ENCODE data around the gene ARMC8. TPM values are rescaled to one million over a fixed set of nuclear protein-coding genes. Genes with fewer than 3 reads are reported as not detected.

ARMC8 gene
- total and polyA plus RNA-seq, 4 donors: 48.4 to 84.3 (median 55.2) TPM

DNA sequence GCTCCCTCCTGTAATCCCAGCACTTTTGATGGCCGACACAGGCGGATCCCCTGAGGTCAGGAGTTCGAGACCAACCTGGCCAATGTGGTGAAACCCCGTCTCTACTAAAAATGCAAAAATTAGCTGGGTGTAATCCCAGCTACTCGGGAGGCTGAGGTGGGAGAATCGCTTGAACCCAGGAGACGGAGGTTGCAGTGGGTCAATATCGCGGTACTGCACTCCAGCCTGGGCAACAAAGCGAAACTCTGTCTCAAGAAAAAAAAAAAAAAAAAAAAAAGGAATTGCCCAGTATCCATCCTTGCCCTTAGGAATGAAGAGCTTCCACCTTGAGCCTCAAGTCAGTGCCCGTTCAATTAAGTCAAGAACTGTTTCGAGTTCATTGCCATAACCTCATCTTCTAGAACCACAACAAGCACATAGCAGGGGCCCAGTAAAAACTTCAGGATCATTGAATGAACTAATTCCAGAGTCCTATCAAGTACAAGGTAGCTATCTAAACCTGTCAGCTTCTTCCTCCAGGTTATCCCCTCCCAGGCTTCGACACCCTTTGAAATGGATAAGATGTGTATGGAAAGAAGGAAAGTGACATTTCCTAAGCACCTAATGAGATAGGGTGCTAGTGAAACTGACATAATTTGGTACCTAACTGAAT, 13.2 kb upstream of the ARMC8 start:
- WGBS (ENCODE audit: insufficient coverage): 71% methylated on average over 11 of the region's 13 CpGs
- peak overlapping the region; percentile 85 for H3K4me3 ChIP-seq (ENCODE audit: low read depth, low read length)
- no peaks in the 10 kb centered on the region for H3K9me3 ChIP-seq (ENCODE audit: control insufficient read depth, insufficient read depth, low read length)
- H3K27me3 ChIP-seq (ENCODE audit: control insufficient read depth, insufficient read depth, low read length): no peaks in the 10 kb centered on the region
- H3K27ac ChIP-seq (ENCODE audit: low read depth, low read length): peak overlapping the region; percentile 72
- peaks cover 11% of the 10 kb centered on the region for H3K4me1 ChIP-seq (ENCODE audit: control insufficient read depth, insufficient read depth, low read length)
- no peak for DNase-seq (ENCODE audit: low read depth in 4 of 6, low spot score in 6 of 6)
- H3K36me3 ChIP-seq (ENCODE audit: control insufficient read depth, insufficient read depth, low read length): peaks cover 8% of the 10 kb centered on the region

DNA sequence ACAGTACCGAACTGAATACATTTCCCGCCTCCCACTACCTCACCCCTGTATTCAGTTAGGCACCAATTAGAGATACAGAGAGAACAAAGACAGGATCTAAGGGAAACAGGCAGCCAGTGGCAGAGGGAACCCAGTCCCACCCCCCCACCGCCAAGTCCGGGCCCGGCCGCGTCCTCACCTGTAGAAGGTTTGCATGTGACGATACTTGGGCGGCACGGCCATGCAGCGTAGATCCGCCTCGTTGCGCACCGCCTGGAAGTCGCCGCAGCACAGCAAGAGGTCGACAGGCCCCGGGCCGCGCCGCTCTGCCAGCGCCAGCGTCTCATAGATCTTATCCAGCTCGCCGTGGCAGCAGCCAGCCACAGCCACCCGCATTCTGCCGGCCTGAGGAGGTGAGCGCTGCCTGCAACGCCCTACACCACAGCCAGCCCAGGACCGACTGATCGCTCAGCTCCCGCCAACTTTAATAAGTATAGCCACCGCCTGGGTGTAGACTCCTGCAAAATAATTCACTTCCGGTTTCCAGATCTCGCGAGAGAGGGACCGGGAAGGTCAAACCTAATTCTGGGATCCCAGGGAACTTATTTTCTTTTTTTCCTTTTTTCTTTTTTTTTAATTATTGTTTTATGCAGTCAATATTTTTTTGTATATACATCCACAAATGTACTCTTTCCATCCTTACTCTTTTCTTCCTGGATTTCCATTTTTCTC, 12.5 kb upstream of the ARMC8 start, which contains the start of gene DBR1:
DBR1 (minus strand) TSS at position 501 of the 711 bp plus-strand sequence; CDS start at position 375, 126 bp downstream.
- Histone ChIP-seq H3K9me3 (ENCODE audit: control insufficient read depth, insufficient read depth, low read length) (no peaks in the 10 kb centered on the region), H3K4me3 (ENCODE audit: low read depth, low read length) (peak within 1 kb of the TSS; percentile 85), H3K4me1 (ENCODE audit: control insufficient read depth, insufficient read depth, low read length) (peaks cover 11% of the 10 kb centered on the region), H3K27me3 (ENCODE audit: control insufficient read depth, insufficient read depth, low read length) (no peaks in the 10 kb centered on the region), H3K36me3 (ENCODE audit: control insufficient read depth, insufficient read depth, low read length) (peaks cover 7% of the 10 kb centered on the region), H3K27ac (ENCODE audit: low read depth, low read length) (peak within 1 kb of the TSS; percentile 72)
- WGBS (ENCODE audit: insufficient coverage): 0% methylated on average over 32 of the region's 38 CpGs
- DNase-seq (ENCODE audit: low read depth in 4 of 6, low spot score in 6 of 6): peak; percentile 72 to 96 (median 85)

DNA sequence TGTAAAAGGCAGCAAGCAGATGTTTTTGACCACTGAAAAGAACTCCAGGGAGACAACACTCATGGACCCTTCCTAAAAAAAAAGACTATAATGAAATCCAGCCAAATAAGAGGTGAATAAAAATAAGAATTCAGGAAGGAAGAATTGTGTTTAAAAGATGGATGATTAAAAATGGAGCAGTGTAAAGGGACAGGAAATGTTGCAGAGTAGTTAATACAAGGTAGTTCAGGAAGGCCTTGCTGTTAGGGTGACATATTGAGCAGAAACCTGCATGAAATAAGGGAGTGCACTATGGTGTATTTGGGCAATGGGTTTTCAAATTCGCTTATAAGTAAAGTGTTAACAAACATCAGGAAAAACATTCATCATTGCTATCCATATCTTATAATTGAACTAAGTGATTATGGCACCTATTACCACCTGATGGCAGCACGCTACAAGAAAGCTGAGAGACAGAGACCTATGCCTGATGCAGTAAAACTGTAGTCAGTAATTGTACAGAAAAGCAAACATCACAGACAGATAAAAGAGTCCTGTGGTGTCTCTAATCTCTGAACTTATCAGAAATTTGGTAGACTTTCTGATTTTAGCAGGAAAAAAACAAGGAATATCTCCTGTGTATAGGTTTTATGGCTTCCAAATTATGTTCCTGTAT, 6.6 kb upstream of the ARMC8 start:
- peaks cover 14% of the 10 kb centered on the region for H3K27me3 ChIP-seq (ENCODE audit: control insufficient read depth, insufficient read depth, low read length)
- WGBS (ENCODE audit: insufficient coverage): no CpG with 5 or more reads among the region's 2 CpGs
- H3K36me3 ChIP-seq (ENCODE audit: control insufficient read depth, insufficient read depth, low read length): no peaks in the 10 kb centered on the region
- no peaks in the 10 kb centered on the region for H3K9me3 ChIP-seq (ENCODE audit: control insufficient read depth, insufficient read depth, low read length)
- DNase-seq (ENCODE audit: low read depth in 4 of 6, low spot score in 6 of 6): peak in 2 of 6 donors; percentile 46 to 78
- H3K4me3 ChIP-seq (ENCODE audit: low read depth, low read length): no peak overlapping the region
- no peak overlapping the region for H3K27ac ChIP-seq (ENCODE audit: low read depth, low read length)
- no peaks in the 10 kb centered on the region for H3K4me1 ChIP-seq (ENCODE audit: control insufficient read depth, insufficient read depth, low read length)

DNA sequence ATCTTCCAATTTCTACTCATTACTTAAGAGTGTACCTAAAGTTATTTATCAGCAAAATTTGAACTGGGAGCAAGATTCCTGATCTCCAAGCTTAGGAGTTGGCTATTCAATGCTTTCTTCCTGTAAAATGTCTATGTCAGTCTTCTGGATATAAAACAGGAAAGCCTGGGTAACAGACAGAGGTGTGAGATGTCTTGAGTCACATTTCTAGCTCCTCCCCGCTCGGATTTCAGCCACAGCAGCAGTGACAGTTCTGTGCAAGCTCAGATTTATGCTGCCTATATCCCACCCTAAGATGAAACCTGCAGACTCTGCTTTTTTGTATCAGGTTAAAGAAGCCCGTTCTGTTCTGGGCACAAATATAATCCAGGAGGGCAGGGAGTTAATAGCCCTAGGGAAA, 2.1 kb upstream of the ARMC8 start:
- no peaks in the 10 kb centered on the region for H3K9me3 ChIP-seq (ENCODE audit: control insufficient read depth, insufficient read depth, low read length)
- WGBS (ENCODE audit: insufficient coverage): 42% methylated on average over 2 of the region's 3 CpGs
- no peak overlapping the region for H3K27ac ChIP-seq (ENCODE audit: low read depth, low read length)
- no peaks in the 10 kb centered on the region for H3K4me1 ChIP-seq (ENCODE audit: control insufficient read depth, insufficient read depth, low read length)
- DNase-seq (ENCODE audit: low read depth in 4 of 6, low spot score in 6 of 6): no peak
- H3K4me3 ChIP-seq (ENCODE audit: low read depth, low read length): no peak overlapping the region
- no peaks in the 10 kb centered on the region for H3K36me3 ChIP-seq (ENCODE audit: control insufficient read depth, insufficient read depth, low read length)
- peaks cover 19% of the 10 kb centered on the region for H3K27me3 ChIP-seq (ENCODE audit: control insufficient read depth, insufficient read depth, low read length)

DNA sequence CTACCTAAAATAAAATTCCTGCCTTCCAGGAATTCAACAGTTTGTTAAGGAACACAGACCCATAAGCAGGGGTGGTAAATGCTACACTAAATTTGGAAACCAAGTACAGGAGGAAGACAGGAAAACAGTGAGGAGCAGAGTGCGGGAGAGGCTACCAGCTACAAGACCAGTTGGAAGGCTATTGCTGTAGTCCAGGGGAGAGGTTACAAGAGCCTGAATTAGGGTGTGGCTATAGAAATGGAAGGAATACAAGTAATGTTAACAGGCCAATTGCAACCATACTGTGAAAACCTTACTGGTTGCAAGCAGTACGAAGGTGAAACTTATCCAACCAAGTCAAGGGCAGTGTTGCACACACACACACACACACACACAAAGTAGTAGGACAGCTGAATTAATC, 880 bp upstream of the ARMC8 start:
- Histone ChIP-seq H3K9me3 (ENCODE audit: control insufficient read depth, insufficient read depth, low read length) (no peaks in the 10 kb centered on the region), H3K36me3 (ENCODE audit: control insufficient read depth, insufficient read depth, low read length) (no peaks in the 10 kb centered on the region), H3K4me3 (ENCODE audit: low read depth, low read length) (no peak overlapping the region), H3K27ac (ENCODE audit: low read depth, low read length) (no peak overlapping the region), H3K27me3 (ENCODE audit: control insufficient read depth, insufficient read depth, low read length) (peaks cover 19% of the 10 kb centered on the region), H3K4me1 (ENCODE audit: control insufficient read depth, insufficient read depth, low read length) (no peaks in the 10 kb centered on the region)
- no peak for DNase-seq (ENCODE audit: low read depth in 4 of 6, low spot score in 6 of 6)
- 100% methylated on average over 1 of the region's 2 CpGs for WGBS (ENCODE audit: insufficient coverage)

DNA sequence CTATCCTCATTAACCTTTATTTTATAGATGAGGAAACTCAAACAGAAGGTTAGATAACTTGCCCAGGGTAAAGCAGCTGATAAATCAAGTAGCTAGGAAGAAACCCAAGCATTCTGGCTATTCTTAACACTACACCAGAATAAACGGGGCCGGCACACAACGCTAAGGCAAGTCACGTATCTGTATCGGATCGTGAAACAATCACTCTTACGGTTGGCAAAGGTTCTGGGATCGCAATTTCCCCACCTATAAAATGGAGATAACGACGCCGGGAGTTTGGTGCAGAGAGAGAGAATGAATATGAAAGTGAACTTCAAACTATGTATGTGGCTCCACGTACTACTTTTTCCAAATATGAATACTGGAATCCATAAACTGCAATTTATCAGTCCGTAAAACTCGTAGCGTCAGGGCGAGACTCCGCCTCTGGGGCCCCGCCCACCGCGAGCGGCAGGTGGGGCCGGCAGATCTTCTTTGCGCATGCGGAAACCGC, 252 bp upstream of the ARMC8 start:
- peak overlapping the region; percentile 93 for H3K27ac ChIP-seq (ENCODE audit: low read depth, low read length)
- peaks cover 19% of the 10 kb centered on the region for H3K27me3 ChIP-seq (ENCODE audit: control insufficient read depth, insufficient read depth, low read length)
- 0% methylated on average over 14 of the region's 25 CpGs for WGBS (ENCODE audit: insufficient coverage)
- no peaks in the 10 kb centered on the region for H3K9me3 ChIP-seq (ENCODE audit: control insufficient read depth, insufficient read depth, low read length)
- peak in 4 of 6 donors; percentile 80 to 97 (median 90) for DNase-seq (ENCODE audit: low read depth in 4 of 6, low spot score in 6 of 6)
- H3K4me1 ChIP-seq (ENCODE audit: control insufficient read depth, insufficient read depth, low read length): no peaks in the 10 kb centered on the region
- peaks cover 2% of the 10 kb centered on the region for H3K36me3 ChIP-seq (ENCODE audit: control insufficient read depth, insufficient read depth, low read length)
- H3K4me3 ChIP-seq (ENCODE audit: low read depth, low read length): peak overlapping the region; percentile 86

DNA sequence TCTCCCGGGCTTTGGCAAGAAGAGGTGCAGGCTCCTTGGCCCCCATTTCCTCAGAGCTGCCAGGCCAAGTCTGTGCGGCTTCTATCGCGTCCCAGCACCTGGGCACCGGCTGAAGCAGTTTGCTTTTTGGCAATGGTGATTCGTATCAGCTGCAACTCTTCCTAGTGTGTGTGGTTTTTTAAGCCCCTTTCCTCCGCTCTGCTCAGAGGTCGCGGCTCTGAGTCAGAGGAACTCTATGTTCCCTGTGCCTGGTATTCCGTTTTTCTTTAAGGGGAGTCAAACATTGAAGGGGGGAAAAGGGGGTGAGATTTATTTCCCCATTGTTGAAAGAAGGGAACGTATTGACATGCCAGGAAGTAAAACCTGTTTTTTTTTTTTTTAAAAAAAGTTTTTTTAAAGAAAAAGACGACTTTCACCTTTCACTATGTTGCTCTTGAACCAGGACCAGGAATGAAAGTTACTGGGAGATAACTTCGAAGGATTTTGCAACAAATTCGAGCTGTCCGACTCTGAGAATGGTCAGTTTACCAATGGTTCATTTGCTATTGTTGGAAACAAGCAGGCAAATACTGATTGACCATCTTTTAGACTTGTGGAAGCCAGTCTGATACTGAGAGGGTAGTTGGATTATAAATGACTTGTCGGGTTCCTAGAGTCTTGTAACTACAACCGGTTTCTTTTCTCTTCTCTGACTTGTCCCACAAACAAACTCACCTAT, 1.1 kb downstream of the ARMC8 start:
- Histone ChIP-seq H3K27ac (ENCODE audit: low read depth, low read length) (peak overlapping the region; percentile 93), H3K9me3 (ENCODE audit: control insufficient read depth, insufficient read depth, low read length) (no peaks in the 10 kb centered on the region), H3K4me3 (ENCODE audit: low read depth, low read length) (peak overlapping the region; percentile 86), H3K27me3 (ENCODE audit: control insufficient read depth, insufficient read depth, low read length) (peaks cover 12% of the 10 kb centered on the region), H3K4me1 (ENCODE audit: control insufficient read depth, insufficient read depth, low read length) (no peaks in the 10 kb centered on the region), H3K36me3 (ENCODE audit: control insufficient read depth, insufficient read depth, low read length) (peaks cover 5% of the 10 kb centered on the region)
- WGBS (ENCODE audit: insufficient coverage): 6% methylated on average over 10 of the region's 17 CpGs
- DNase-seq (ENCODE audit: low read depth in 4 of 6, low spot score in 6 of 6): no peak

DNA sequence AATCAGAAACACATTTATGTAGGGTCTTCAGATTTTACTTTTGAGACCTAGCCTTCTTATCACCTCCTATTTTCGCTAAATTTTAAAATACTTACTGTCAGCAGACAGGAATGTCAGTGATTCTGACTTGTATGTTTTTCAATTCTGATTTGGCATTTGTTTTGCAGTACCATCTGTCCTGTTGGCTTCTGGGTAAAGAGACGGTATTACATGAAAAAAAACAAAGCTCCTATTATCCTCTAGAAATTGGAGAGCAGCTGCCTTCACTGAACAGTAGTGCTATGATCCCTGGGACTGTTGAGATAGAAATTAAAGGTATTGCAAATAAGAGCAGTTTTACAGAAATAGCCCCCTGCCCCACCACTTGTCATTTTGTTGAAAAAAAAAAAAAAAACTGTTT, 8.4 kb downstream of the ARMC8 start:
- peak in 2 of 6 donors; percentile 55 to 83 for DNase-seq (ENCODE audit: low read depth in 4 of 6, low spot score in 6 of 6)
- H3K9me3 ChIP-seq (ENCODE audit: control insufficient read depth, insufficient read depth, low read length): no peaks in the 10 kb centered on the region
- no peak overlapping the region for H3K27ac ChIP-seq (ENCODE audit: low read depth, low read length)
- no peaks in the 10 kb centered on the region for H3K27me3 ChIP-seq (ENCODE audit: control insufficient read depth, insufficient read depth, low read length)
- WGBS (ENCODE audit: insufficient coverage): no CpG with 5 or more reads among the region's 2 CpGs
- peaks cover 3% of the 10 kb centered on the region for H3K4me1 ChIP-seq (ENCODE audit: control insufficient read depth, insufficient read depth, low read length)
- no peak overlapping the region for H3K4me3 ChIP-seq (ENCODE audit: low read depth, low read length)
- peaks cover 5% of the 10 kb centered on the region for H3K36me3 ChIP-seq (ENCODE audit: control insufficient read depth, insufficient read depth, low read length)

DNA sequence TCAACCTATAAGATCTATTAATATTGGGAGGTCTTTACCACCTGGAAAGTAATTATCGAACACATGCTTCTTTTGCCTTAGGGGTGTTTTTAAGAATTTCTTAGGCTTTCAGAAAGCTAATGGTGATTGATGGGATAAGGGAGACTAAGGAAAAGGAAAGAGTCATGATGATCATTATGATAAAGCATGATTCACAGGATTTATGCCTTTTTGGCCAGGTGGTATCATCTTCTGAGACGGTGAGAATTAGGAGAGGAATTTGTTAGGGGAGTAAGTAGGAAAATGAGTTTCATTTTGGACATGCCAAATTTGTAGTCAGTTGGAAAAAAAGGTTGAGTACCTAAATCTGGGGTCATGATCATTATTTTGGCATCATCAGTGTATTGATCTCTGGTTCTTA, 8.9 kb downstream of the ARMC8 start:
- no peak for DNase-seq (ENCODE audit: low read depth in 4 of 6, low spot score in 6 of 6)
- Histone ChIP-seq H3K4me1 (ENCODE audit: control insufficient read depth, insufficient read depth, low read length) (peaks cover 3% of the 10 kb centered on the region), H3K27ac (ENCODE audit: low read depth, low read length) (no peak overlapping the region), H3K4me3 (ENCODE audit: low read depth, low read length) (no peak overlapping the region), H3K36me3 (ENCODE audit: control insufficient read depth, insufficient read depth, low read length) (peaks cover 5% of the 10 kb centered on the region), H3K27me3 (ENCODE audit: control insufficient read depth, insufficient read depth, low read length) (no peaks in the 10 kb centered on the region), H3K9me3 (ENCODE audit: control insufficient read depth, insufficient read depth, low read length) (no peaks in the 10 kb centered on the region)
- 44% methylated on average over 1 of the region's 2 CpGs for WGBS (ENCODE audit: insufficient coverage)
